Umbilical cord (tissue), 2 donors: ENCODE results near the gene CXCR5. TPM values are rescaled to one million over a fixed set of nuclear protein-coding genes. Genes with fewer than 3 reads are reported as not detected.
"Not testable (repeated sequence)": the region's sequence is repeated elsewhere in the genome, so short reads cannot be mapped to it uniquely, and the experiment has no call there.

Source experiments
- DNase-seq: peaks from one replicate; pipeline ENCODE4 v3.0.0-alpha.2; 2015; ENCODE audit warnings: low spot score
- total RNA-seq: library from RNA; depleted of rRNA; stranded (reverse); fragments of >200 nt; gene quantifications from one replicate; pipeline ENCODE4 v1.2.3, GENCODE V29; 2014; ENCODE audit warnings: low replicate concordance; ENCODE audit not compliant: insufficient read depth

Gene CXCR5, protein sequence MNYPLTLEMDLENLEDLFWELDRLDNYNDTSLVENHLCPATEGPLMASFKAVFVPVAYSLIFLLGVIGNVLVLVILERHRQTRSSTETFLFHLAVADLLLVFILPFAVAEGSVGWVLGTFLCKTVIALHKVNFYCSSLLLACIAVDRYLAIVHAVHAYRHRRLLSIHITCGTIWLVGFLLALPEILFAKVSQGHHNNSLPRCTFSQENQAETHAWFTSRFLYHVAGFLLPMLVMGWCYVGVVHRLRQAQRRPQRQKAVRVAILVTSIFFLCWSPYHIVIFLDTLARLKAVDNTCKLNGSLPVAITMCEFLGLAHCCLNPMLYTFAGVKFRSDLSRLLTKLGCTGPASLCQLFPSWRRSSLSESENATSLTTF
- 0.48 TPM for total RNA-seq

DNA sequence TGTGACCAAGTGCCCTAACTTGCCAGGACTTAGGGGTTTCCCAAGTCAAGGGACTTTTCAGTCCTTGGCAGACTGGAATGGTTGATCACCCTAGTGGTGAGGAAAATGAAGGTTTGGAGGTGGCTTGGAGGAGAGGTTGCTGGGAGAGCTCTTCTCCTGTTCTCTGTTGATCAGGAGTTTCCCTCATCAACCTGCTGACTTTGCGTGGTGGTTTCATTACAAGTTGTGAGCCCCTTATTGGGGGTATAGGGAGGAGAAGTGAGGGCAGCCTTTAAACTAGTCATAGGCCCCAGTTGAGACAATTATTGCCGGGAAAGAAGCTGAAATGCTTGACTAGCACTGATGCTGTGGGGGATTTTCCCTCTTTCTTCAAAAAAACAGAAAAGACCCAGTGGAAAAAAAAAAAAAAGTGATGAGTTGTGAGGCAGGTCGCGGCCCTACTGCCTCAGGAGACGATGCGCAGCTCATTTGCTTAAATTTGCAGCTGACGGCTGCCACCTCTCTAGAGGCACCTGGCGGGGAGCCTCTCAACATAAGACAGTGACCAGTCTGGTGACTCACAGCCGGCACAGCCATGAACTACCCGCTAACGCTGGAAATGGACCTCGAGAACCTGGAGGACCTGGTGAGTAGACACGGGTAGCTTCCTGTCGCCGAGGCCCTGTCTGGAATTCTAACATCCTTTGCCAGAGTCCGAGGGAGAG is at the start of gene CXCR5:
Gene CXCR5, plus strand, starts transcription at position 525 of the 704 bp plus-strand sequence. Its CDS starts 50 bp downstream, at position 575.
- DNase-seq: no peak

DNA sequence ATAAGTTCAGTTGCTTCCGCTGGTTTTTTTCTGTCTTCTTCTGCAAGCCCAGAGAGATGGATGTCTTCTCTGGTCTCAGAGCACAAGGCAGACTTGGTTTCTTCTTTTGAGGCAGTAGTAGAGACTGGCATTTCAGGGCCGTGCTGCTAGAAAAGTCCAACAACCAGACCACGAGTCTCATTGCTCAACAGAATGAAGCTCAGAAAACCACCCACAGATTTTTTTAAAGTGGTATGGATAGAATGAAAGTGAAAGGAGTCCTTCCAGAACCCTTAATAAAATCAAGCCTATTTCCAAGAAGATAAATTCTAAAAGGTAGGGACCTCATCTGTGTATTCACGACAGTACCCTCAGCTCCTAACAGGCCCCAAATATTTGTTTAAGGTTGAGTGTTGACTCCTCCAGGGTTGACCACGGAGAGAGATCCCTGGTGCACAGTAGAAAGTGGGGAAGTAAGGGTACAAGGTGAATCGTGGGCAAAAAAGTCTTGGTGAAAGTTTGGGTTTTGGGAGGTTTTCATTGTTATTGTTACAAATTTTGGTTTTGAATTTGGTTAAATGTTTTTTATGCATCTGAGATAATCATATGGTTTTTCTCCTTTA is 49.2 kb upstream of the CXCR5 start:
- no peak for DNase-seq

DNA sequence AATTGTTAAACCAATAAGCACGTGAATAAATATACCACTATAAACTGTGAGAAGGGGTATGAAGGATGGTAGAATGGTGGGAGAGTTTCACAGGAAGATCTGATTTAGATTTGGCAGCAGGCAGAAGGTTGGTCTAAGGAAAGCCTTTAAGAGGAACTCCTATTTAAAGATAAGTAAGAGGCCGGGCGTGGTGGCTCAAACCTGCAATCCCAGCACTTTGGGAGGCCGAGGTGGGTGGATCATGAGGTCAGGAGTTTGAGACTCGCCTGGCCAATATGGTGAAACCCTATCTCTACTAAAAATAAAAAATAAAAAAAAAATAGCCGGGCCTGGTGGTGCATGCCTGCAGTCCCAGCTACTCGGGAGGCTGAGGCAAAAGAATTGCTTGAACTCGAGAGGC is 45.8 kb upstream of the CXCR5 start:
- DNase-seq: no peak

DNA sequence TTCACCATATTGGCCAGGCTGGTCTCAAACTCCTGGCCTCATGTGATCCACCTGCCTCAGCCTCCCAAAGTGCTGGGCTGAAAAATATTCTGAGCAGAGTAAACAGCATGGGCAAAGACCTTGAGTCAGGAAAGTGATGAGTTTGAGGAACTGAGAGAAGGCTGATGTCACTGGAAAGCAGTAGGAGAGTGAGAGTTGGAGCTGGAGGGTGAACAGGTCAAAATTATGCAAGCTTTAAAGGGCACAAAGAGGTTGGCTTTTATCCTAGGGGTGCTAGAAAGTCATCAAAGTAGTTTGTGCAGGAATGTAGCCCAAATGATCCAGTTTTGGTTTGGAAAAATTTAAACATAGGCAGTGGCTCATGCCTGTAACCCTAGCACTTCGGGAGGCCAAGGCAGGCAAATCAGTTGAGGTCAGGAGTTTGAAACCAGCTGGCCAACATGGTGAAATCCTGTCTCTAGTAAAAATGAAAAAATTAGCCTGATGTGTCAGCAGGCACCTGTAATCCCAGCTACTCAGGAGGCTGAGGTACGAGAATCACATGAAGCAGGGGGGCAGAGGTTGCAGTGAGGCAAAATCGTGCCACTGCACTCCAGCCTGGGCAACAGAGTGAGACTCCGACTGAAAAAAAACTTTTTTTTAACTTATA is 44.7 kb upstream of the CXCR5 start:
- no peak for DNase-seq

DNA sequence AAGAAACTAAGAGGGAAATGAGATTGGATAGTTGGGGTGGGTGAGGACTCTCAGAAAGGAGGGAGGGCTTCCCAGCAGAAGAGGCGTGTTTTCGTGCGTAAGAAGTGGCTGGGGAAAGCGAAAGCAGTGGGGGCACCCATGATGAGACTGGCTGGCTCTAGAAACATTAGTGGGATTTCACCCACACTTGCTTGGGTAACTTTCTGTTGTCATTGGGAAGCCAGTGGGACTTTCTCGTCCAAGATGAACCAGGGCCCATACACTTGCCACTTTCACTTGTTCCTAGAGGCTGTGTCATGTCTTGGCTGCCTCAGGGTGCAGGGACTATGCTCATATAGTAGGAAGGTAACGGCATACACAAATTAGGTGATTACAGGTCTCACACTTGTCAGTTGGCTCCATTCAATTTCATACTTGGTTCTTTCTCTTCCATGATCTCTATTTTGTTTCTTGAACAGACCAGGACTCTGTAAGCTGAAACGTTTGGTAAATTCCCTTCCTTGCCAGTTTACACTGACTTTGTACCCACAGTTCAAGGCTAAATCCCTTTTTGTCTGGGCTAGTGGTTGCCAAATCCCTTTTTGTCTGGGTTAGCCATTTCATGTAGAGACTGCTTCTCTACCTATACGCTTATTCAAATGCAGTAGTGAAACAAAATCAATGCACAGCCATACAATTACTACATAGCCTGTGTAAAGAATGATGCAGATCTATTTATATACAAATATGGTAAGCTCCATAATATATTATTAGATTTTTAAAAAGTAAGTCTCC is 42.0 kb upstream of the CXCR5 start:
- DNase-seq: no peak

DNA sequence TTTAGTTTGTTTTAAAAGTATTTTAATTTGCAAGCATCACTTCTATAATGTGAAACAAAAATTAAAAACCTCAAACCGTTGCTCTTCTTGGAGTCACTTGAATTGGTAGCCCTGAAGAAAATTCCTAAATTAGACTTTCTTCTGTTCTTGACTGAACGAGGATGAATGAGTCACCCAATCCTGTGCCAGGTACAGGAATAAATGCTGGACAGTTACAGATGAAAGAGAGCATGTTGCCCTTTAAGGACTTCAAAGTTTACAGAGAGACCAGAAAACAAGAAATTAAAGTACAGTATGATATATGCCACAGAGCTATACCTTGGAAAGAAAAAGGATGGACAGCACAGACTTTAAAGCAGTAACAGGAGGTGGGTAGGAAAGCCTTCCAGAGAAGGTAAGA is 41.3 kb upstream of the CXCR5 start:
- DNase-seq: peak; percentile 36

DNA sequence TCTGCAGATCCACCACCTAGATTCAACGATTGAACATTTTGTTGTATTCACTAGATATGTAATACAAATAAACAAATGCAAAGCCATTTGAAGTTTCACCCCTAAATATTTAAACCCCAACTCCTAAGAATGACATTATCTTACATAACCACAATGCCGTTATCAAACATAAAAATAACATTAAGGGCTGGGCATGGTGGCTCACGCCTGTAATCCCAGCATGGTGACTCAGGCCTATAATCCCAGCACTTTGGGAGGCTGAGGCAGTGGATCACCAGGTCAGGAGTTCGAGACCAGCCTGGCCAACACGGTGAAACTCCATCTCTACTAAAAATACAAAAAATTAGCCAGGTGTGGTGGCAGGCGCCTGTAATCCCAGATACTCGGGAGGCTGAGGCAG is 40.8 kb upstream of the CXCR5 start:
- DNase-seq: not testable (repeated sequence)

DNA sequence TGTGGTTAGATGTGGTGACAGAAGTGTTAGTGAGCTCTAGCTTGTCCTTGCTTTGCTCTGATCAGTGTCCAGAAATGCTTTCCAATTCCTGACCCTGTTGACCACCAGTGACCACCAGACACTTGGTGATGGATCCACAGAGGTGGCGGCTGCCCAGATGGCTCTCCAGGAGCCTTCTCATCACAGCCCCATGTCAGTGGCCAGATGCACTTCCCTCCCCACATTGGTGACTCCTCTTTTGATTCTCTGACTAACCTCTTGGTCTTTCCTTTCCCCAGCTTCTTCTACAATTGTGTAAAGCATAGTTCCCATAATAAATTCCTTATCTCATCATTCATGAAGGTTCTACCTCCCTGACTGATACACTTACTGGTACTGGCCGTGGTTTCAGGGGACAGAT is 40.1 kb upstream of the CXCR5 start:
- DNase-seq: no peak

DNA sequence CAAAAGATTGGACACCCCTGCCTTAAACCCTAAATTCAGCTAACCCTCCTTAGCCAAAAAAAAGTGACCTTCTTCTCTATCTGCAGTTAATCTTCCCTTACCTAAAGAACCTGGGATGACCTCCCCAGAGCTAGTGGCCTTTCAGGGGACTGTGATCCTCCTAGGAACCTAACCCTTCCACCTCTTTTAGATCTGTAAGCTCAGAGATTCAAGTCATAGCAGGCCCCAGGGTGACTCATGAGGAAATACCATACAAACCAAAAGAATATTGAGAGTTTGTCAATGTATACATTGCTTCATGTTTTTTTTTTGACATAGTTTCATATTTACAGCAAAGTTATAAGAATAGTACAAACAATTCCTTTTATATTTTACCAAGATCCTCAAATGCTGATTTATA is 38.3 kb upstream of the CXCR5 start:
- no peak for DNase-seq

DNA sequence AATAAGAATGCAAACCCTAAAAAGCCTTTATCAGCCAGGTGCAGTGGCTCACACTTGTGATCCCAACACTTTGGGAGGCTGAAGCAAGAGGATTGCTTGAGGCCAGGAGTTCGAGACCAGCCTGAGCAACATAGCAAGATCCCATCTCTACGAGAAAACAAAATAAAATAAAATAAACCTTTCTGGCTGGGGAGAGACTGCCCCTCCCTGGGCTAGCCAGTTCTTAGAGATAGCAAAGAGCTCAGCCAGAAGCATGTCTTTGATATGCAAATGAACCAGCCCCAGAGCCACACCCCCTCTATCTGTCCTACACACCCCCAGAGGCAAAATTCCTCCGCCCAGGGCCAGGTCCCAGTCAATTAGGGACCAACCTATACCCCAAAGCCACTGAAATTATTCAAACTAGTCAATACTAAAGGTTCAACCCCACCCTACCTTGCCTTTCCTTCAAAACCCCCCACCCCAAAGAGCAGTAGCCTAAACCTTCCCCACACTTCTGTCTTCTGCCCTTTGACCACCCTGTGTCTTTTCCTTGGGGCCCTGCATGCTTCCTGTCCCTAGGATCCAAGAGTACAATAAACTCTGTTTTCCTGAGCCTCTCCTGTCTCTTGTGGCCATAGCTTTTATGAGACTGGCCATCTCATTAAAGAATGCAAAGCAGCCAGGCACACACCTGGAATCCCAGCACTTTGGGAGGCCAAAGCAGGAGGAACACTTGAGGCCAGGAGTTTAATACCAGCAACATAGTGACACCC is 37.3 kb upstream of the CXCR5 start:
- DNase-seq: no peak

DNA sequence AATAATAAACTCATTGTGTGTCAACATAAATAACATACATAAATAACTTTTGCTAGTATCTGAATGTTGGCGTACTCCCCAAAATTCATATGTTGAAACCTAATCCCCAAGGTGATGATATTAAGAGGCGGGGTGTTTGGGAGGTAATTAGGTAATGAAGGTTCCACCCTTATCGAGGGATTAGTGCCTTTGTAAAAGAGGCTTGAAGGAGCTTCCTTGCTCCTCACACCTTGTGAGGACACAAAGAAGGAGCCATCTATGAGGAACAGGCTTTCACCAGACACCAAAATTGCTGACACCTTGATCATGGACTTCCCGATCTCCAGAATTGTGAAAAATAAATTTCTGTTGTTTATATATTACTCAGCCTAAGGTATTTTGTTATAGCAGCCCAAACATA is 33.9 kb upstream of the CXCR5 start:
- no peak for DNase-seq

DNA sequence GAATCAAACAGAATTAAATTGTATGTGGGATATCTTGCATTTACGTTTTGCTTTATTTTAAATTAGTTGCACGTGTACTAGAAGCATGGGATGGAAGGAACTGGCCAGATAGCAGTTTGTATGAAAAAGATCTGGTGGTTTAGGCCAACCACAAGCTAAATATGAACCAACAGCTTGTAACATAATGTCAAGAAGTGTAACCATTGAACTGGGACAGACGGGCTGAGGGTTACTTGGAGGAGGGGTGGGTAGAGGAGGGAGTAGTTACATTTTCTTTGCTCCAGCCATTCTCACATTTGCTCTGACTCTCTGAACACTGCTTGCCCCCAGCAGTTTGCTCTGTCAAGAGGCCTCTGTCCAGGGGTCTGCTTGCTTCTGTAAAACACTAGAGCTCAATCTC is 31.7 kb upstream of the CXCR5 start:
- DNase-seq: no peak

DNA sequence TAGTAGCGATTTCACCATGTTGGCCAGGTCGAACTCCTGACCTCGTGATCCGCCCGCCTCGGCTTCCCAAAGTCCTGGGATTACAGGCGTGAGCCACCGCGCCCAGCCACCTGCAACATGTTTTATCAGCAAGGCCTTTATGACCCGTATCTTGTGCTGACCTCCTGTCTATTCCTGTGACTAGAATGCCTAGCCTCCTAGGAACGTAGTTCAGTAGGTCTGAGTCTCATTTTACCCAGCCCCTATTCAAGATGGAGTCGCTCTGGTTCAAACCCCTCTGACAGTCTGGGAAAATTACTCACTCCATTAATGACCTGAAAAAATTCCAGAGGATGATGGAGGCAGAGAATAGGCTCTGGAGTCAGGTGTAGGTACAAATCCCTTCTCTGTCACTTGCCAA is 30.0 kb upstream of the CXCR5 start:
- DNase-seq: no peak

DNA sequence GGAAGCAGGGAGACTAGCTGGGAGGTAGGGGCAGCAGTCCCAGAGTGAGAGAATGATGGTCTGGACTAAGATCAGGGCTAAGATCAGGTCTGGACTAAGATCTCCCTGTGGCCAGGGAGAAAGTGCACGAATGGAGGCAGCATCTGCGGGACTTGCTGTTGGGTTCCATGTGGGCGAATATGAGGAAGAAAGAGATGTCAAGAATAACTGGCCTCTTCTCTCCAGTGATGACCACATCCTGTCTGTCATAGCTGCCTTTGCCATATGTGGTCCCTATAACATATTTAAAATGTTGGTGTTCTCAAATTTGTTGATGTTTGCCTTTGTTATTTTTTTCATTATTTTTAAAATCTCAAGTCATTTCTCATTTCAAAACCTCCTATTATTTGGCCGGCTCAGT is 27.4 kb upstream of the CXCR5 start:
- DNase-seq: no peak

DNA sequence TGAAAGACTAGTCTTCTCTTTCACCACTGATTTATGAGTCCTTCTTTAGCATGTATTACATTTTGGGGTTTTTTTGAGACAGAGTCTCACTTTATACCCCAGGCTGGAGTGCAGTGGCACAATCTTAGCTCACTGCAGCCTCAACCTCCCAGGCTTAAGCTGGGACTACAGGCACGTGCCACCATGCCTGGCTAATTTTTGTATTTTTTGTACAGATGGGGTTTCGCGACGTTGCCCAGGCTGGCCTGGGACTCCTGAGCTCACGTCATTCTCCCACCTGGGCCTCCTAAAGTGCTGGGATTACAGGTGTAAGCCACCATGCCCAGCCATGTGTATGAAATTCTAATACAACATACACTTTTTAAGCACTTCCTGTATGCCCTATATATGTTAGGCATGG is 26.3 kb upstream of the CXCR5 start:
- DNase-seq: no peak

DNA sequence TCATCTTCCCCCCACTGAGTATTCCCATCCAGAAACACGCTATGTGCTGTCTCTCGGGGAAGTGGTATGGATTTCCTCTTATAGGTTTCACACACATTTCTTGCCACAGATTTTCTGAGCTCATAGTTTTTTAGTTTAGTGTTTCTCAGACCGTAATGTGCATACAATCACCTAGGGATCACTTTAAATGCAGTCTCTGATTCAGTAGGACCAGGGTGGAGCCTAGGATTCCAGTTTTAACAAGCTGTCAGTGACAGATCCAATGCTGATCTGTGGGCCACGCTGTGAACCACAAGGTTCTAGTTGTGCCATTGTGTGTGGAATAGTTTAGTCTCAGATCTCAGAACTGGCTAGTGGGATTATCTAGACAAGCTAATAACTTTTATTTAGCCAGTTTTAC is 23.7 kb upstream of the CXCR5 start:
- peak; percentile 13 for DNase-seq

DNA sequence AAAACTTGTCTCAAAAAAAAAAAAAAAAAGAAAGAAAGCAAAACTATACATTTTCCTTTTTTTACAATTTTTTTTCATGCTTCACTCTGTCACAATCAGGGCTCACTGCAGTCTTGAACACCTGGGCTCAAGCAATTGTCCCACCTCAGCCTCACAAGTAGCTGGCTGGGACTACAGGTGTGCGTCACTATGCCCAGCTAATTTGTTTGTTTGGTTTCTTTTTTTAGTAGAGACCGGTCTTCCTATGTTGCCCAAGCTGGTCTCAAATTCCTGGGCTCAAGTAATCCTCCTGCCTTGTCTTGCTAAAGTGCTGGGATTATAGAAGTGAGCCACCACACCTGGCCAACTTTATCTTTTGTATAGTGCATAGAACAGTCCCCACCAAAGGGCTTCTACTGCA is 15.0 kb upstream of the CXCR5 start:
- no peak for DNase-seq

DNA sequence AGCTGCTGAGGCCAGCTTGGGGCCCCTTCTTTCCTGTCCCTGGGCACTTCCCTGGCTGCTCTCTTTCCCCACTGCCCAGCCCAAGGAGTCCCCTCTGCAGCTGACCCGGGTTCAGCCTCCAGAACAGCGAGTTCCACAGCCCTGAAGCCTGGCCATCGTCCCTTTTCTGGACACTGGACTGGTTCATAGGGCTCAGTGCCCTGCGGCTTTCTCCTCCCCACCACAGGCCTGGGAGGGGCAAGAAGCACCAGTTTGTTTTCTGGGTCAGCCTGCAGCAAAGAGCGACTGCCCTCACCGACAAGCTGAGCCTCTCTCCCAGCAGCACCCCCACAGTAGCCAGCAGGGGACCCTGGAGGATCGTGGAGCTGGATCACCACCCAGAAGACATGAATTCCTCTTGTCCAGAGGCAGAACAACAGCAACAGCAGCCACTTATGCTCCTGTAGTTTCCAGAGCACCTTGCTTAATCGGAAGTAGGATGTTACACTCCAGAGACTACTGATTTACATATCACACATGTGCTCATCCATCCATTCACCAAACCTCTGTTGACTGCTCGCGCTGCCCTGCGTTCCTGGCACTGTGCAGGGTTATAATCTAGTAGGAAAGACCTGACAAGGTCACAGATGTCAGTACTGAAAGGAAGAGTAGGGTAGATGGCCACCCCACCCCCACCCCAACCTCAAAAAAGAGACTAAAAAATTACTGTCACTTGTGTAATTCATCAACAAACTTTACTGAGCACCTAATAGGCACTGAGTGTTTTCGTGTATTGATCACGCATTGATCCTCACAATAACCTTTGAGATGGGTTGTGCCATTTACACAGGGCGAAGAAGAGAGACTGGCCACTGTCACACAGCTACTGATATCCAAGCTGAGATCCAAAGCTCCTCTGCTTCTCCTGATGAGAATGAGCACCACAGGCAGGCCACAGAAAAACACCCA is 13.0 kb upstream of the CXCR5 start:
- peak; percentile 58 for DNase-seq

DNA sequence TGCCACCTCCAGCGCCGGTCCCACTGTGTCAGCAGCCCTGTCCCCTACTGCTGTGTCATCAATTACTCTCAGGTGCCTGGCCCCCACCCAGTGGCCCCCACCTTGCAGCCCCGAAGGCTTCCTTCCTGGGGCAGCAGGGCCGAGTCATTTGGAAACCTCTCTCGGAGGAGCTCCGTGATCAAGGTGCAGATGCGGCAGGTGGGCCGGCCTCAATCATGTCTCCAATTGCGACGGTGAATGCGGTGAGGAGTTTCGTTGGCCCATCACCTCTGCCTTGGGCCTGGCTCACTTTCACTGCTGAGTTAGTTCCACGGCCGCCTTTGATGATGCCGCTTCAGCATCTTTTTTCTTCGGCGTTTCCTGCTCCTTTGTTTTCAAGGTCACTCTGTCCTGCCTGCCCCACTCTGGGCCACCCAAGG is 11.3 kb upstream of the CXCR5 start:
- no peak for DNase-seq

DNA sequence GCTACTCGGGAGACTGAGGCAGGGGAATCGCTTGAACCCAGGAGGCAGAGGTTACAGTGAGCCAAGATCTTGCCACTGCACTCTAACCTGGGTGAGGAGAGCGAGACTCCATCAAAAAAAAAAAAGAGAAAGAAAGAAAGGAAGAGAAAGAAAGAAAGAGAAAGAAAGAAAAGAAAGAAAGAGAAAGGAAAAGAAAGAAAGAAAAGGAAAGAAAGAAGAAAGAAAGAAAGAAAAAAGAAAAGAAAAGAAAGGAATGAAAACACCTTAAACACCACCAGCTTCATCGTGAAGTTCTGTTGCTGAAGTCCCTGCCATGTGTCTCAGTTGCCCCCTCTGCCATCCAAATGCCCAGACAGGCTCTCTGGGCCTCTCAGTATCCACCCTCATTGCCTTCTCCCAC is 9.9 kb upstream of the CXCR5 start:
- DNase-seq: no peak
